ENCODE data around the gene DCAF6.

Gene DCAF6

GRCh38 chr1:167916766-167917511, 19.5 kb upstream of the DCAF6 start:
- no peak overlapping the region for H2AFZ ChIP-seq (ENCODE audit: insufficient read depth, low read length, poor library complexity)
- H3K36me3 ChIP-seq (ENCODE audit: control insufficient read depth in 1 of 2, insufficient read depth in 2 of 2, low read length in 2 of 2): peaks cover 0 to 7% of the 10 kb centered on the region in 2 experiments
- H3K79me2 ChIP-seq (ENCODE audit: control insufficient read depth, insufficient read depth, low read length, poor library complexity): peaks cover 1% of the 10 kb centered on the region
- H3K4ac ChIP-seq (ENCODE audit: low read depth, low read length): peak overlapping the region; percentile 83
- H2BK5ac ChIP-seq (ENCODE audit: low read depth, low read length, poor library complexity): no peak overlapping the region
- no peak overlapping the region for H3K27ac ChIP-seq (ENCODE audit: low read depth, low read length)
- no peak overlapping the region for H2BK120ac ChIP-seq (ENCODE audit: insufficient read depth, low read length, poor library complexity)
- no peak overlapping the region for H3K4me2 ChIP-seq (ENCODE audit: low read length)
- H4K8ac ChIP-seq (ENCODE audit: low read depth, low read length): no peak overlapping the region
- no CpG with 5 or more reads among the region's 6 CpGs for WGBS (ENCODE audit: extremely low coverage, insufficient coverage, insufficient read length)
- H3K9me3 ChIP-seq (ENCODE audit: insufficient read depth, low read depth, low read length): no peaks in the 10 kb centered on the region
- no peak overlapping the region for H3K9ac ChIP-seq (ENCODE audit: low read length)
- no peak overlapping the region for H2BK12ac ChIP-seq (ENCODE audit: low read length)
- H4K12ac ChIP-seq (ENCODE audit: low read depth, low read length): no peak overlapping the region
- no peaks in the 10 kb centered on the region for H3K27me3 ChIP-seq (ENCODE audit: insufficient read depth, low read length)
- no peak overlapping the region for H4K91ac ChIP-seq (ENCODE audit: low read depth, low read length)
- DNase-seq: no peak
- no peaks in the 10 kb centered on the region for H3K79me1 ChIP-seq (ENCODE audit: low read length)
- H3K18ac ChIP-seq (ENCODE audit: low read length): no peak overlapping the region
- no peak overlapping the region for H3K4me3 ChIP-seq (ENCODE audit: low read depth, low read length)
- H3K4me1 ChIP-seq (ENCODE audit: control insufficient read depth in 1 of 2, insufficient read depth in 2 of 2, low read length in 2 of 2): peaks cover 3 to 6% of the 10 kb centered on the region in 2 experiments
- H3K14ac ChIP-seq (ENCODE audit: low read length): no peak overlapping the region
- H2AK5ac ChIP-seq (ENCODE audit: low read length): no peak overlapping the region
- H3K23ac ChIP-seq (ENCODE audit: low read length): no peak overlapping the region

- no peaks in the 10 kb centered on the region for H3K9me3 ChIP-seq (ENCODE audit: insufficient read depth, low read depth, low read length)
- H2BK5ac ChIP-seq (ENCODE audit: low read depth, low read length, poor library complexity): no peak overlapping the region
These were observed 14.5 kb upstream of the DCAF6 start for GRCh38 chr1:167922023-167922422.

GRCh38 chr1:167922611-167923074, 13.8 kb upstream of the DCAF6 start:
- H4K91ac ChIP-seq (ENCODE audit: low read depth, low read length): no peak overlapping the region
- no peak overlapping the region for H3K4me2 ChIP-seq (ENCODE audit: low read length)
- H3K9ac ChIP-seq (ENCODE audit: low read length): no peak overlapping the region
- no peak overlapping the region for H3K18ac ChIP-seq (ENCODE audit: low read length)
- H3K79me2 ChIP-seq (ENCODE audit: control insufficient read depth, insufficient read depth, low read length, poor library complexity): no peaks in the 10 kb centered on the region
- no peak overlapping the region for H3K4ac ChIP-seq (ENCODE audit: low read depth, low read length)
- peaks cover 0 to 2% of the 10 kb centered on the region in 2 experiments for H3K4me1 ChIP-seq (ENCODE audit: control insufficient read depth in 1 of 2, insufficient read depth in 2 of 2, low read length in 2 of 2)
- no peaks in the 10 kb centered on the region for H3K9me3 ChIP-seq (ENCODE audit: insufficient read depth, low read depth, low read length)
- no peak overlapping the region for H2AFZ ChIP-seq (ENCODE audit: insufficient read depth, low read length, poor library complexity)
- no peak overlapping the region for H2BK120ac ChIP-seq (ENCODE audit: insufficient read depth, low read length, poor library complexity)
- H3K4me3 ChIP-seq (ENCODE audit: low read depth, low read length): no peak overlapping the region
- peaks cover 0 to 3% of the 10 kb centered on the region in 2 experiments for H3K36me3 ChIP-seq (ENCODE audit: control insufficient read depth in 1 of 2, insufficient read depth in 2 of 2, low read length in 2 of 2)
- WGBS (ENCODE audit: extremely low coverage, insufficient coverage, insufficient read length): no CpG with 5 or more reads among the region's 1 CpG
- H3K27me3 ChIP-seq (ENCODE audit: insufficient read depth, low read length): no peaks in the 10 kb centered on the region
- H2AK5ac ChIP-seq (ENCODE audit: low read length): no peak overlapping the region
- H3K79me1 ChIP-seq (ENCODE audit: low read length): no peaks in the 10 kb centered on the region
- H4K8ac ChIP-seq (ENCODE audit: low read depth, low read length): no peak overlapping the region
- H2BK12ac ChIP-seq (ENCODE audit: low read length): no peak overlapping the region
- H2BK5ac ChIP-seq (ENCODE audit: low read depth, low read length, poor library complexity): no peak overlapping the region
- H3K27ac ChIP-seq (ENCODE audit: low read depth, low read length): no peak overlapping the region
- DNase-seq: peak; percentile 17 to 79
- no peak overlapping the region for H3K14ac ChIP-seq (ENCODE audit: low read length)
- H3K23ac ChIP-seq (ENCODE audit: low read length): no peak overlapping the region
- no peak overlapping the region for H4K12ac ChIP-seq (ENCODE audit: low read depth, low read length)

More at GRCh38 chr1:167922023-167922422, 14.5 kb upstream of the DCAF6 start:
- Histone ChIP-seq H2BK120ac (ENCODE audit: insufficient read depth, low read length, poor library complexity) (no peak overlapping the region), H3K23ac (ENCODE audit: low read length) (no peak overlapping the region), H3K27ac (ENCODE audit: low read depth, low read length) (no peak overlapping the region), H3K4ac (ENCODE audit: low read depth, low read length) (no peak overlapping the region), H4K8ac (ENCODE audit: low read depth, low read length) (no peak overlapping the region), H4K91ac (ENCODE audit: low read depth, low read length) (no peak overlapping the region), H2AFZ (ENCODE audit: insufficient read depth, low read length, poor library complexity) (no peak overlapping the region), H3K18ac (ENCODE audit: low read length) (no peak overlapping the region), H3K79me1 (ENCODE audit: low read length) (no peaks in the 10 kb centered on the region), H2BK12ac (ENCODE audit: low read length) (no peak overlapping the region), H3K27me3 (ENCODE audit: insufficient read depth, low read length) (no peaks in the 10 kb centered on the region), H3K4me1 (ENCODE audit: control insufficient read depth in 1 of 2, insufficient read depth in 2 of 2, low read length in 2 of 2) (peaks cover 0 to 2% of the 10 kb centered on the region in 2 experiments), H3K36me3 (ENCODE audit: control insufficient read depth in 1 of 2, insufficient read depth in 2 of 2, low read length in 2 of 2) (peaks cover 0 to 6% of the 10 kb centered on the region in 2 experiments), H3K79me2 (ENCODE audit: control insufficient read depth, insufficient read depth, low read length, poor library complexity) (no peaks in the 10 kb centered on the region), H3K14ac (ENCODE audit: low read length) (no peak overlapping the region), H3K4me2 (ENCODE audit: low read length) (no peak overlapping the region), H4K12ac (ENCODE audit: low read depth, low read length) (no peak overlapping the region), H3K4me3 (ENCODE audit: low read depth, low read length) (no peak overlapping the region), H2AK5ac (ENCODE audit: low read length) (no peak overlapping the region), H3K9ac (ENCODE audit: low read length) (no peak overlapping the region)
- no peak for DNase-seq

GRCh38 chr1:167923324-167924056, 13.0 kb upstream of the DCAF6 start:
- H3K36me3 ChIP-seq (ENCODE audit: control insufficient read depth in 1 of 2, insufficient read depth in 2 of 2, low read length in 2 of 2): peaks cover 0 to 3% of the 10 kb centered on the region in 2 experiments
- no peak overlapping the region for H3K23ac ChIP-seq (ENCODE audit: low read length)
- H4K12ac ChIP-seq (ENCODE audit: low read depth, low read length): no peak overlapping the region
- H4K91ac ChIP-seq (ENCODE audit: low read depth, low read length): no peak overlapping the region
- no peak overlapping the region for H3K27ac ChIP-seq (ENCODE audit: low read depth, low read length)
- H2BK12ac ChIP-seq (ENCODE audit: low read length): no peak overlapping the region
- H3K79me2 ChIP-seq (ENCODE audit: control insufficient read depth, insufficient read depth, low read length, poor library complexity): no peaks in the 10 kb centered on the region
- no peak overlapping the region for H3K4me3 ChIP-seq (ENCODE audit: low read depth, low read length)
- DNase-seq: no peak
- no peaks in the 10 kb centered on the region for H3K9me3 ChIP-seq (ENCODE audit: insufficient read depth, low read depth, low read length)
- no peak overlapping the region for H4K8ac ChIP-seq (ENCODE audit: low read depth, low read length)
- peaks cover 0 to 2% of the 10 kb centered on the region in 2 experiments for H3K4me1 ChIP-seq (ENCODE audit: control insufficient read depth in 1 of 2, insufficient read depth in 2 of 2, low read length in 2 of 2)
- no peak overlapping the region for H3K18ac ChIP-seq (ENCODE audit: low read length)
- no peak overlapping the region for H2BK5ac ChIP-seq (ENCODE audit: low read depth, low read length, poor library complexity)
- no peak overlapping the region for H2AK5ac ChIP-seq (ENCODE audit: low read length)
- no peak overlapping the region for H2AFZ ChIP-seq (ENCODE audit: insufficient read depth, low read length, poor library complexity)
- no peak overlapping the region for H2BK120ac ChIP-seq (ENCODE audit: insufficient read depth, low read length, poor library complexity)
- no peak overlapping the region for H3K4ac ChIP-seq (ENCODE audit: low read depth, low read length)
- no peak overlapping the region for H3K14ac ChIP-seq (ENCODE audit: low read length)
- H3K4me2 ChIP-seq (ENCODE audit: low read length): no peak overlapping the region
- WGBS (ENCODE audit: extremely low coverage, insufficient coverage, insufficient read length): no CpG with 5 or more reads among the region's 3 CpGs
- H3K79me1 ChIP-seq (ENCODE audit: low read length): no peaks in the 10 kb centered on the region
- H3K9ac ChIP-seq (ENCODE audit: low read length): no peak overlapping the region
- H3K27me3 ChIP-seq (ENCODE audit: insufficient read depth, low read length): no peaks in the 10 kb centered on the region

All from trophoblast cell (in vitro differentiated cells and primary cell).